HG02759 (cell line): ENCODE data around the gene PRAF2.

Experiments
- ATAC-seq: cut with Tn5 transposase; IDR thresholded peaks from one replicate; pipeline ENCODE4 v1.9.1; 2021; ENCODE audit warnings: mild to moderate bottlenecking, moderate library complexity; ENCODE audit not compliant: unreplicated experiment

PRAF2 gene

GRCh38 chrX:49043220-49043986, 30.4 kb downstream of the PRAF2 start, which contains the start of gene TFE3:
TSS of gene TFE3 (minus strand) at chrX:49043357. CDS start at chrX:49043226, 131 bp downstream.
- peak; percentile 89 for ATAC-seq

GRCh38 chrX:49042581-49043219, 31.1 kb downstream of the PRAF2 start:
- ATAC-seq = peak; percentile 2

GRCh38 chrX:49041744-49042580, 31.8 kb downstream of the PRAF2 start:
- no peak for ATAC-seq

GRCh38 chrX:49040376-49040955, 33.3 kb downstream of the PRAF2 start:
- ATAC-seq = no peak

GRCh38 chrX:49039598-49040375, 34.0 kb downstream of the PRAF2 start:
- ATAC-seq = no peak

- no peak for ATAC-seq
Measured at GRCh38 chrX:49037883-49038475, 35.8 kb downstream of the PRAF2 start.

- no peak for ATAC-seq
Measured at GRCh38 chrX:49030283-49030682, 43.5 kb downstream of the PRAF2 start.

GRCh38 chrX:49029876-49030275, 43.9 kb downstream of the PRAF2 start:
- no peak for ATAC-seq
